ENCODE data around the gene SPINK13.
"Not testable (repeated sequence)": the region's sequence is repeated elsewhere in the genome, so short reads cannot be mapped to it uniquely, and the experiment has no call there.

The SPINK13 gene

DNA sequence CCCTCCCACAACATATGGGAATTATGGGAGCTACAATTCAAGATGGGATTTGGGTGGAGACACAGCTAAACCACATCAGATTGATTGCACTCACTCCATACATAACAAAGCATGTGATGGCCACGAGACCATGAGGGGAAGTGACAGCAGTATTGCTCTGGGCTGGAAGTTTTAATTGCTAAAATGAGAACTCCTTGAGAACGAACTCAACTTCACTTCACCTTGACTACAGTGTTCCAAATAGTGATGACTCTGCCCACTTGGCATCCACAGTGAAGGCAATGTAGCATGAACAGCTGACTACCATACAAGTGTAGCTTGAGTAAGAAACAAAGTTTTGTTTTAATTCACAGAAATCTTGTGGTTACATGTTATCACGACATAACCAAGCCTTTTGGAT, 42.9 kb downstream of the SPINK13 start:
- in situ Hi-C loops (cut with MboI; ENCODE audit: low sequenced_read_pairs) = no loop called here

- in situ Hi-C loops (cut with MboI; ENCODE audit: low sequenced_read_pairs) = no loop called here
These were observed 43.6 kb downstream of the SPINK13 start, which contains the start of gene SPINK7 for GRCh38 chr5:148312153-148312552. SPINK7 (plus strand) TSS chr5:148312423; CDS start chr5:148312484, 61 bp downstream.

- in situ Hi-C loops (cut with MboI; ENCODE audit: low sequenced_read_pairs) = no loop called here
These were observed 45.6 kb downstream of the SPINK13 start for GRCh38 chr5:148314187-148314586.

- in situ Hi-C loops (cut with MboI; ENCODE audit: low sequenced_read_pairs) = no loop called here
These were observed 46.1 kb downstream of the SPINK13 start for GRCh38 chr5:148314731-148315130.

- in situ Hi-C loops (cut with MboI; ENCODE audit: low sequenced_read_pairs) = not testable (repeated sequence)
These were observed 51.7 kb downstream of the SPINK13 start for GRCh38 chr5:148320011-148320963.

DNA sequence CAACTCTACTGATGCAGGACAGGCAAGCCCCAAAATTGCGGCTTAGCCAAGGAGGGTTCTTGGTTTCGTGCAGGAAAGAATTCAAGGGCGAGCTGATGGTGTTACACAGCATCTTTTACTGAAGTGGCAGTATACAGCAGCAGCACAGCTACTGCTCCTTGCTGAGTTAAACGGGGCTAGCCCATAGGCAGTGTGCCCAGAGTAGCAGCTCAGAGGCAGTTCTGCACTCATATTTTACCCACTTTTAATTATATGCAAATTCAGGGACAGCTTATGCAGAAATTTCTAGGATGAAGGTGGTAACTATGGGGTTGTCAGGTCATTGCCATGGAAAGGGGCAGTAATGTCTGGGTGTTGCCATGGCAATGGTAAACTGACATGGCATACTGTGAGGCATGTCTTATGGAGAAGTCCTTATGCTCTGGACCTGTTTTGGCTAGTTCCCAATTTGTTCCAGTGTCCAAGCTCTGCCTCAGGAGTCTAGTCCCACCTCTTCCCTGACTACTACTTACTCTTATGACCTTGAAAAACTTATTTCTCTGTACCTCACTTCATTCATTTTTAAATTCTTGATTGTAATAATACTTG, 64.8 kb downstream of the SPINK13 start:
- in situ Hi-C loops (cut with MboI; ENCODE audit: low sequenced_read_pairs) = no loop called here

- in situ Hi-C loops (cut with MboI; ENCODE audit: low sequenced_read_pairs) = no loop called here
These were observed 66.7 kb downstream of the SPINK13 start, which contains the start of gene SPINK9 for GRCh38 chr5:148335259-148335658. SPINK9 (plus strand) TSS chr5:148335559; CDS start chr5:148335614, 55 bp downstream.
